ENCODE results near the gene MEA1.
"Not testable (repeated sequence)": the region's sequence is repeated elsewhere in the genome, so short reads cannot be mapped to it uniquely, and the experiment has no call there.

The MEA1 gene

DNA sequence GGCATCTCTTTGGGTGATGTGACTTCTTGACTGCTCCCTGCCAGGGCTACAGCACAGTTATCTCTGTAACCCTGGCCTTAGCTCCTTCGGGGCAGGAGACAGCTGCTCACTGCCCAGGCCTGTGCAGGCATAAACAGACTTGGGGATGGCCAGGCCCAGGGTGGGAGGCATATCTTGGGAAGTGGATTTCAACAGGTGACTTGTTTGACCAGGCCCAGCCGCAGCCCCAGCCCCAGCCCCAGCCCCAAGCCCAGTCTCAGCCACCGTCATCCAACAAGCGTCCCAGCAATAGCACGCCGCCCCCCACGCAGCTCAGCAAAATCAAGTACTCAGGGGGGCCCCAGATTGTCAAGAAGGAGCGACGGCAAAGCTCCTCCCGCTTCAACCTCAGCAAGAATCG, 7.5 kb downstream of the MEA1 start:
- DNase-seq: no peak

DNA sequence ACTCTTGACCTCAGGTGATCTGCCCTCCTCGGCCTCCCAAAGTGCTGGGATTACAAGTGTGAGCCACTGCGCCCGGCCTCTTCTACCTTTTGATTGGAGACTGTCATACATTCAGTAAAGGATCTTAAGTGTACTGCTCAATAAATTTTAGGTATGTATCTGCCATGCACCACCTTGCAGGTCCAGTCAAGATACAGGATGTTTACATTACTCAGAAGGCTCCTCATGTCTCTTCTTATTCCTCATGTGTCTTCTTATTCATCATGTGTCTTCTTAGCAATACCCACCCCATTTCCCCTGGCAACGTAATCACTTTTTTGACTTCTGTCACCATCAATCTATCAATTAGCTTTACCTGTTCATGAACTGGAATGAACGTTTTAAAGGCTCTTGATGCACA, 7.9 kb downstream of the MEA1 start:
- no peak for DNase-seq

DNA sequence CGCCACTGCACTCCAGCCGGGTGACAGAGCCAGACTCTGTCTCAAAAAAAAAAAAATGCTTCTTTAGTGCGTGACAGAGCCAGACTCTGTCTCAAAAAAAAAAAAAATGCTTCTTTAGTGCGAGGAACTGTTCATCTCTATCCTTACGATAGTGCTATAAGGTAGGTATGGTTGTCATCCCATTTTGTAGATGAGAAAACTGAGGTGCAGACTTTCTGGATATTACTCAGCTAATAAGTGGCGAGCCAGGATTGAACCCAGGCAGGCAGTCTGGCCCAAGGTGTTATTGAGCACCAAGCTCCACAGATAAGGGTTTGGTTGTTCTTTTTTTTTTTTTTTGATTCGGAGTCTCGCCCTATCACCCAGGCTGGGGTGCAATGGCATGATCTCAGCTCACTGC, 11.9 kb downstream of the MEA1 start:
- DNase-seq: no peak

DNA sequence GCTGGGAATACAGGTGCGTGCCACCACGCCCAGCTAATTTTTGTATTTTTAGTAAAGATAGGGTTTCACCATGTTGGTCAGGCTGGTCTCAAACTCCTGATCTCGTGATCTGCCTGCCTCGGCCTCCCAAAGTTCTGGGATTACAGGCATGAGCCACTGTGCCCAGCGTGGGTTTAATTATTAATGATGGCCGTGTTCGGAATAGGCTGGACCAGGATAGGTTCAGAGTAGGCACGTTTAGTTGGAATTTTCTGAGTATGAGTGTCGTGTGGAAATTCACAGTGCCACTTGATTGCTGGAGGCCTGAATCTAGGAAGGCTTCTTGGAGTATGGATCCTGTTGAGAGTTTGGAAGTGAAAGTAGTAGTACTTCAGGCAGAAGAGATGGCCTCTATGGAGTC, 15.5 kb downstream of the MEA1 start:
- DNase-seq: not testable (repeated sequence)

DNA sequence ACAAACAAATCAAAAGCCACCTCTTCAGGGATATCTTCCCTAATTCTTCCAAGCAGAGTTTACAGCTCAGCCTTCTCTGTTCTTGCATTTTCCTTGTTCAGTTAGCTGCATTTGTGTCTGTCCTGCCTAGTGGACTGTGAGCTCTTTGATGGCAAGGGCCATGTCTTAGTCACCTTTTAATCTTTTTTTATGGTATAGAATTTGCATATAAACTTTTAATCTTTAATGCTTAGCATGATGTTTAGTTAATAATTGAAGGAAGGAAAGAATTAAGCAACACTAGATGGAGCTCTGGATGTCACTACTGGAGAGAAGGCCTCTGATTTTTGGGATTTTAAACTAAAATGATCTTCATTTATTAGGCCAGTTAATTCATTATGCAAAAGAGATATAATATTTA, 17.2 kb downstream of the MEA1 start:
- no peak for DNase-seq

DNA sequence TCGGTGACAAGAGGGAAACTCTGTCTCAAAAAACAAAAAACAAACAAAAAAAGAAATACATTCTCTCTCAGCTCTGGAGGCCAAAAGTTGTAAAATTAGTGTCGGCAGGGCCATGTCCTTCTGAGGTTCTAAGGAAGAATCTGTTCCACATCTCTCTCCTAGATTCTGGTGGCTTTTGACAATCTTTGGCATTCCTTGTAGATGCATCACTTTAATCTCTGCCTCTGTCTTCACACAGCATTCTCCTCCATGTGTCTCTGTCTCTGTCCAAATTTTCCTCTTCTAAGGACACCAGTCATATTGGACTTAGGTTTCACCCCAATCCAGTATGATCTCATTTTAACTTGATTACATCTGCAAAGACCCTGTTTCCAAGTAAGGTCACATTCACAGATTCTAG, 20.3 kb downstream of the MEA1 start:
- no peak for DNase-seq

DNA sequence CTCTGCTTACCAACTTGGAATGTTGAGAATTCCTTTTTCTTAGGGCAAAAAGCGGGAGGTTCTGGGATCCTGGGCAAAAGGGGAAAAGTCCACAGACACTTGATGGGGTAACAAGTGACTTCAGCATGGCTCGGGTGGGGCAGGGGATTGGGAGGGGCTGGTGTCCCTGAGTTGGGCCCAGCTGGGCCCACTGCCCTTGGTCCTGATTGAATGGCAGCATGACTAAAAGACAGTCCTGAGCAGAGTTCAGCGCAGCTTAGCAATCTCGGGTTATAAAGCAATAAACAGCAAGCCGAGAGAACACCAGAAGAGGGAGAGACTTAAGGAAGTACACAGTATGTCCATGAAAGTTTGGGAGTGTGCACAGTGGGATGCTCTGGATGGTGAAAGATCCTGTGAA, 23.8 kb downstream of the MEA1 start:
- no peak for DNase-seq

DNA sequence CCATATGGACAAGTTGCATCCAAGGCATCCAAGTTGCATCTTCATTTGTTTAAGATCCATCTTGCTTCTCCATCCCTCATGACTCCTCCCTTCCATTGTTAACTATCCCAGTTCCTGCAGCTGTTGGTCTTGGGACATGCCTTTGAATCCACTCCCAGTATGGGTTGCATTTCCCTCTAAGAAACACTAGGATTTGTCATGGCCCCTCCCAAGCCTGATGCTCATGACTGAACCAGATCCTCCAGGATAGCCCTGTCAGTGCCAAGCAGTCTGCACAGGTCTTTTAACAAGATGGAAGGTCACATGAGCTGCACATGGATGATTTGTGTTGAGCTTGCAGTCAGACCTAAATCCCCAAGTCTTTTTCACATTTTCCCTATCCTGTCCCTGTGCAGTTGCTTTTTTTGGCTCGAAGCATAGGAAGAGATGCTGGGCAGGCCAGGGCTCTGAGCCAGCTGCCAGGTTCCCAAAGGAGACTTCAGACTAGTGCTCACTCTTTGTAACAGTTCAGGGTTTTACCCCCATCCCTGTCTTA, 25.2 kb downstream of the MEA1 start:
- no peak for DNase-seq

DNA sequence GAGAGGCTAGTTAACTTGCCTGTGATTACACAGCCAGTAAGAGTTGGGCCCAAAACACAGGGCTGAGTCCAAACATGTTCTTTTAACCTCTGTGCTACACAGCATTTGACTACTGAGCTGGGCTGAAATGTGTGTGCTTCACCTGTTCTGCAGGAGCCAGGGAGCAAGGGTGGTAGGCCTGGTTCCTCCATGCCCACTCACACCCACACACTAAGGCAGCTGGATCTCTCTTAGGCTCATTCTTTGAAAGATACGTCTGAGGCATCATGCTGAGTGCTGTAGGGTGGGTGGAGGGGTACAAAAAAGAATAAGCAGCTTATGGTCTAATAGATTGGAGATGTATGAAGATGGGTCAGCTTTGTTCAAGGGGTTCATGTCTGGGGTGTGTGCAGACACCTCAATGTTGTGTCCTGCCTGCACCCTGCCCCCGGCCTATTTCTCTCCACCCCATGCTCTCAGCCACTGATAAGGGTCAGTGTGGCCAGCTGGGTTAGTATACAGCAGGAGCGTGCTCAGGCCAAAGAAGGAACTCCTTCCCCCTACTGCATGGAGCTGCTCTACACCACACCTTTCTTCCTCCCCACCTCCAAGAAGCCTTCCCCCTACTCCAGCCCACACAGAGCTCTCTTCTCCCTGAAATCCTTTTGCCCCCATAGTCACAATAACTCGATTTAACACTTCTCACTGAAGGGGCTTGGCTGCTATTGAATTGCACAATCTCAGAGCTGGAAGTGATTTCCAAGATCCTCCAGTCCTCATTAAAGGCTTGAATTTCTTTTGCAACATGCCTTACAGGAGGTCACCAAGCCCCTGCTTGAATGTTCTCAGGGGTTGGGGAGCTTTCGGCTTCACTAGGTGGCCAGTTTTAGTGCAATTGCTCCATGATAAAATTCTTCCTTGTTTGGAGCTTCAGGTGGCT, 26.0 kb downstream of the MEA1 start:
- no peak for DNase-seq

DNA sequence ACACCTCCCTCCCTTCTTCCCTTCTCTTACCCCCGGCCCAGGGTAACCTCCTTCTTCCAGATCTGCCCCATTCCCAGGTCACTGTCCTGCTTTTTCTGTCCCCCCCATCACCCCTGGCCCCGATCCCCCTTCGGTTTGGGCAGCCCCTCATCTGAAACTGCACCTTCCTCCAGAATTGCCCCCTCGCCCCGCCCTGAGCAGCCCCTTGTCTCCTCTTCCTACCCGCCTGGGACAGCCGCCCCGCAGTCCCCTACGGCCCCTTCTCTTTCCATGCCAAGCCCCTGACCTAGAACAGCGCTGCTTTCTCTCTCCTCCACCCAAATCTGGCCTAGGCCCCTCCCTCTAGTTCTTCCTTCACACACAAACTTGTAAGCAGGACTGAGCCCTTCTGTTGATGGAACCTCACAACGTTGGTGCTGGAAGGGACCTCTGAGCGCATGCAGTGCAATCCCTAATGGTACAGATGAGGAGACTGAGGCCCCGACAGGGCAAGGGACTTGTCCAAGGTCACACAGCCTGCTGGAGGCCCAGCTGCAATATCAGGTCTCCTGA, 28.7 kb downstream of the MEA1 start:
- peak; percentile 35 for DNase-seq

DNA sequence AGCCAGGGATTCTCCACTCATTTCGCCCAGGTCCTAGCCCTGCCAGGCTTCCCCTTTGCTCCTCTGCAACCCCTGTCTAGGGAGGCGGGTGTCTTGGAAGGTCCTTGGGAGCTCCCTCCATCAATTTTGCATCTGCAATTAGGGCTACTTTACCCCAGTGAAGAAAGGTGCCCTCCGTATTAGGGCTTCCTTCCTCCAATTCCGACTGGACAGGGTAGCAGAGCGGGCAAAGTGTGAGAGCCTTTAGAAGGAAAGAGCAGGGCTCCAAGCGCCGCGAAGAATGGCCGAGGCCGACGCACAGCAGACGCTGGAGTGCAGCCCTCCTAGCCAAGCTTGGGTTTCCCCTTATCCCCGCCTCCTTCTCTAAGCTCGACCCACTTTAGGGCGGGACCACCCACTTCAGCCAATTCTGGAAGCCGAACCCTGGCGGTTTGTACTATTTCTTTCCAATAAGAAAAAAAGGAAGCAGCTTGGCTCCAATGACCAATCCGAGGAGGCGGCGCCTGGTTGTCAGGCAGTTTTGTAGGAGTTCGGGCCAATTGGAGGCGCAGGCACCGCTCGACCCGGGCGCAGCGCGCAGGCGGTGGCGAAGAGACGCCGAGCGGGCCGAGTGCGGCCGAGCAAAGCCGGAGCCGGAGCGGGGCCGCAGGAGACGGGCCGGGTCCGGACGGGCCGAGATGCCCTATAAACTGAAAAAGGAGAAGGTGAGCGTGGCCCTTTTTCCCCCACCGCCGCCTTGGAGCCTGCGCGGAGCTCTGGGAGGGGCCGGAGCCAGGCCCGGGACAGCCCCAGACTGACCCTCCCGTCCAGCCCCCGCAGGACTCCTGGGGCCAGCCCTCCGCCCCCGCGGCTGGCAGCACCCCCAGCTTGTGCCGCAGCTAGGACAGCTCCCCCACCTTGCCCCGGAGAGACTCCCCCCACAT, 29.5 kb downstream of the MEA1 start, which contains the start of gene PPP2R5D:
PPP2R5D (plus strand) TSS at position 570 of the 923 bp plus-strand sequence; CDS start at position 678, 108 bp downstream.
- DNase-seq: peak; percentile 94

DNA sequence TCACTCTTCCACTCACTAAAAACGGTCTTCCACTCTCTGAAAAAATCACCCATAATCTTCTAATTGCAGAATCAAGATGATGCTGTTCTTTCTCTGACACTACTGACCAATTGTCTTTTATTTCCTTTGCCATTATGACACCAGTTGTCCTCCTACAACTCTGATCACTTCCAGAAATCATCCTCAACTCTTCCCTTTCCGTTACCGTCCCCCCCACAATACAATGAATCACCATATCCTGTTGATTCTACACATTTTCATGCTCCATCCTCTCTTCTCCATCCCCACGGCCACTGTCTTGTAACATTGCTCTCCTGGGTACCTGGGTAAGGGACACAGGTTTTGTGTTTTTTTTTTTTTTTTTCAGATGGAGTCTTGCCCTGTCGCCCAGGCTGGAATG, 31.9 kb downstream of the MEA1 start:
- no peak for DNase-seq

DNA sequence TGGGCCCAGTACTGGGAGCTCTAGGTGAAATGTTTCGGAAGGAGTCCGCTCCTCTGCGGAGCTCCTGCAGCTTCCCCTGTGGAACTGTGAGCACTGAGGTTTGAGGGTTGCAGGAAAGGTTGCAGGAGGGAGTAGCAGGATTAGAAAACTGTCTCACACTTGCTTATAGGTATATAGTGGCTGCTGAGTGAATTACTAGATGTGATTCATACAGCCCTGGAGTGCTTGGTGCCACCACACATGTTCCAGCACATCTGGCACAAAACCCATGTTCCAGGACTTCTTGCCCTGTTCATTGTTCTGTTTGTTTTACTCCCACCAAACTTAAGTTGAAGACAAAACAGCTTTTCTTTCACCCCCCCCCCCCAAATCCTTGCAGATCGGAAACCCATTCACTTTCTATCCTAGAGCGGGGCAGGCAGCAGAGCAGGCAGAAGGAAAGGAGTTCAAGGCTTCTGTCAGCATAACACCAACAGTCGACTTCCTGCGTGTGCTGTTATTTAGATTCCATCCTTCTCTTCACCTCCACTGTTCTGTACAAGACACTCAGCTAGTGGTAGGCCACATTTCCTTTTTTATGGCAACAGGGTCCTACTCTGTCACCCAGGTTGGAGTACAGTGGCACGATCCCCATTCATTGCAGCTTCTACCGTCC, 34.1 kb downstream of the MEA1 start:
- no peak for DNase-seq

DNA sequence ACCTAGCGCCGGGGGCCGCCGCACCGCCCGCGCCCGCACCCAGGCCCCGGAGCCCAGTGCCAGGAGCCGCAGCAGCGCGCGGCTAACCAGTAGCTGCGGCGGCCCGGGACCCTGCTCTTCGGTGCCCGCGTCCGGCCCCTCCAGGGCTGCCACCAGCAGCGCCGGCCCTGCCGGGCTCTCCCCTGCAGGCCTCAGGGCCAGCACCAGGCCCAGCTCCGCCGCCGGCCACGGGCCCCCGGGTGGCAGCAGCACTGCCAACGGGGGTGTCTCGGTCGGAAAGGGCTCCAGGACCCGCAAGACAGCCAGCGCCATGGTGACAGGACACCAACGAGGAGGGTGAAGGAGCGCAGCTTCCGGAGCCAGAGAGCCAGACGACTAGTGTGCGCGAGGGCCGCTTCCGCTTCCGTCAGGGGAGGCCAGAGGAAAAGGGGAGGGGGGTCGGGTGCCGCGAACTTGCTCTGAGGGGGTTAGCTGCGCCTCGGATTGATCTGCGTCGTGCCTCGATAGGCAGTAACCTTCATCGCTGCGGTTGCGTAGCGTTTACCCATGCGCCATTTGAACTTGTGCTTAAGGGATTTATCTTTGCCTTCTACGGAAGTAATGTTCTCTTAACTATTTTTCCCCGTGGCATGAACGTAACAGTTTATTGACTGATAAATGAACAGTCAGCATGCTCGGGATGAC, 34.8 kb downstream of the MEA1 start, which contains the start of gene PEX6:
PEX6 (minus strand) TSS at position 343 of the 684 bp plus-strand sequence; CDS start at position 312, 31 bp downstream.
- DNase-seq: peak; percentile 91

DNA sequence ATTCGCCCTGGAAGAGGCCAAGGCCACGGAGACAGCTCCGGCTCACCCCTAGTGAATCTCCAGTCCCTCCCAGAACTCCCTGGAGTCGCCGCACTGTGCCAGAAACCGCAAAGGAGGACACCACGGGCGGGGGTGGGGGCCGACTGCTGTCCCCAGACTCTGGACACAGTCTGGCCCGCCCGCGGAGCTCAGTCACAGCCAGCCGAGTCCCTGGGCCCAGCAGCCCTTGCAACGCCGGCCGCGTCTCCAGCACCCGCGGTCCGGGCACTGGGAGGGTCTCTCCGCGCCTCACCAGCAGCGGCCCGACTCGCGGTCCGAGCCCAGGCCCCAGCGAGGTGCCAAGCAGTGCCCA, 35.3 kb downstream of the MEA1 start:
- peak; percentile 40 for DNase-seq

DNA sequence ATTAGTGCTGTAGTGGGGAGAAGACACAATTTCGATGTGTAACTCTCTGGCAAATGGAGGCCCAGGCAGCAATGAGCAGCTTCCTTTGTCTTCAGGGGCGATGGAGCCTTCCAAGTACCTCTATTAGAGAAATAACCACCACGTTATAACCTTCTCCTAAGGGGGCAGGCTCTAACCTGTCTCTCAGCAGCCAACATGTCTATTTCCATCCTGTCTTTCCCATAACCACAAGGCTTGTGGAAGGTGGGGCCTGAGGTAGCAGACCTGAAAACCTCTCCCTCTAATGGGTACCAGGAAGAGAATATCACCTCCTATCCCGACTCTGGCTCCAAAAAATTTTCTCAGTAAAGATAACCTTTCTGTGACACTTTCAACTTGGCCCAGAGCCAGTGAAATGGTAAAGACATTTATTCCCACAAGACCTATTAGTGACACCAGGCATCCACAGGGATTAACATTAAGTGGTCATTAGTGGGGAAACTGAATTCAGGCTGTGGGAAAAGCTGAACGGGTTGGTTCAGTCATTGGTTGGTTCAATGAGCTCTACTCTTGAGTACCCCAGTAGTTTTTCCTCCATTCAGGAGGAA, 38.7 kb downstream of the MEA1 start:
- no peak for DNase-seq

DNA sequence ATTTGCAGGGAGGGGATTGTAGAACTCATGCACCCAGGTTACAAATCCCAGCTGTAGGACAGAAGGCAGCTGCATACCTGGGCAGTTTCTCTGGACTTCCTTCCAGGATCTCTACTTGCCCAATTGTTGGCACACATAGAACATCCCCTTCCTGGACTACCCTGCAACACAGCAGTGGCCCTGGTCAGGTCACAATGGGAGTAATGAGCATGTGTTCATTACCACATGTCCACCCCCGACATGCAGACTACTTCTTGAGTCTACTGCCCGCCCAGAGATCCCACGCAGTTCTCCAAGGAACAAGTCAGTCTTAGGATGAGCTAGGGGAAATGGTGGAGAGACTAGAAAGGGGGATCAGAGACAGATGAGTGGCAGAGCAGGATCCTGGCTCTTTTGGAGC, 39.8 kb downstream of the MEA1 start:
- DNase-seq: no peak

DNA sequence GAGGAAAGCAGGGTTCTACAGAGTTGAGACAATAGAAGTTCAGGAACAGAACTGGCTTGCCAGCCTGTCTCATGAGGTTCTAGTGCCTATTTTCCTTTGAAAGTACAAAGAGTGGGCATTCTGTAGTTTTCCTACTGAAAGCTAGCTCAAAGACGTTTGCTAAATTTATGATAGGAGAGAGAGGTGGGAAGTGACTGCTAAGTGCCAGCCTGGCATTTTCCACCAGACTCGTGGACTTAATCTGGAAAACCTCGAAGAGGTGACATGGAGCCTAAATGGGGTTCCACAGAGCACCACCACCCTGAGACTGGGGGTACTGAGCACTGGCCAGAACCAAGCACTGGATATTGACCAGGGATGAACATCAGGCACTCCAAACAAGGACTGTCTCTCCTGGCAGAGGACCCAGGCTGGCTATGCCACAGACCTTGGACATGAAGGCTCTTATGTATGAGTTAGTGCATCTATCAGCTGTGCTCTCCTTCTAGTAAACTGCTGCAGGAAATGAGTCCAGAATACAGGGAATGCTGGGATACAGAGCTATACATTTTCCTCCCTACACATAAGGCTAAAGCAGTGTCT, 41.9 kb downstream of the MEA1 start:
- no peak for DNase-seq

DNA sequence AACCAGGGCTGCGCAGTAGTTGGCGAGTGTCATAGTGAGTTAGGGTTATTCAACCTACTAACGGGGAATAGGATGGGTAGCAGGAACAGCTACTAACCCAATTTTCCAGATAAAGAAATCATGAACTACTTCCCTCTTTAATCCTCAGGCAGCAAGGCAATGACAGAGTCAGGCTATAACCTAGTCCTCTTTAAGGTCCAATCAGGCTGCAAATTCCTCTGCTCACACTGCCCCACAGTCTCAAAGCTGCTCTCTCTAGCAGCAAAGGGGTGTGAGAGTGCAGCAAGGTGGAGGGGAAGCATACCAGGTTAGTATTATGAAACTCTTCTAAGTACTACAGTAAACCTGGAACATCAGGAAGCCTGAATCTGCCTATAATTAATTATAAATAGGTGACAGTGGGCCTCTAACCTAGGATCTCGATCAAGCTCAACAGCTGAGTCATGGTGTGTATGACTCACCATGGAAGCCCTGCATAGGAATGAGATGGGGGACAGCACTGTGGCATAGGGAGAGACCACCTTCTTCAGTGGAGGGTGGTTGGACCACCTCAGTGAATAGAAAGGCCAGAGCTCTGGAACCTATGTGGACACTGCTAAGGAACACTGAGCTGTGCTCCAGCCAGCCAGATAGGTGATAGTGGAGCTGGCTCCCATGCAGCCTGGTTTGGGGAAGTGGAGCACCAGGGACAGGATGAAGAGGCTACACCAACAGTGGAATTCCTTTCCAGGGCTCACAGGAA, 42.7 kb downstream of the MEA1 start:
- DNase-seq: no peak

DNA sequence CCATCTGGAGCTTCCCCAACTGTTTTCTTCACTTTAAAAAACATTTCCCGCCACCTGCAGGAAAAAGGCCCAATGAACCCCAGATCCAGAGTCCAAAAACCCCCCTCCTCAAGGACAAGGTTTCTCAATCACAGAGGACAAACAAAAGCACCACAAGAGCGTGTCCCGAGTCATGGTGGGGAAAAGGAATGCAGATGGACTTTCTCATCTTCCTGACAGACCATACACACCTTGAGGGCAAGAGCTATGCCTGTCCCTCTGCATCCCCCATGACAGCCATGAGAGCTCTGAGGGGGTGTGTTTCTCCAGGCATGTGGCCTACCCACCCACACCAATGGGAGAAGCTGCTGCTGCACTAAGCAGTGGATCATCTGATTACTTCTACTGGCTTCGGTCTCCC, 43.8 kb downstream of the MEA1 start:
- DNase-seq: no peak
